ENCODE results near the gene DPP6.

DNA sequence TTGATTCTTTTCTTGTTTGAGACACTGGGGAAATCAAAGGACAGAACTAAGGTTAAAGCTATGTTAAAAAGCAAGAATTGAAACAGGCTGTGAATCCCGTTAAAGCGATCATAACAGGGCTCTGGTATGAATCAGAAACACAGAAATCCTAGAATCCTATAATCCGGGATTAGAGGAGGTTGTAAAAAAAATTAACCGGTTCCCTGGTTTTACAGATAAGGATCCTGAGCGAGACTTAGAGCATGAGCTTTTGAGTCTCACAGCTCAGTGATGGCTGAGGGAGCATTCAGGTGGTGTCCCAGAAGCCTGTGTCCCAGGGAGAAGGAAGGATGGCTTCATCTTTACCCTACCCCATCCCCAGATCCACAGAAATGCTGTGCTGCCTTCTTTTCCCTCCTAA is 489.4 kb downstream of the DPP6 start:
- no peak for TF ChIP-seq POLR2A (IDR thresholded peaks at IDR 0.05; ENCODE audit: low read depth, low read length)
- TF ChIP-seq SPI1 (IDR thresholded peaks at IDR 0.05; ENCODE audit: low read depth, low read length): no peak
- TF ChIP-seq POLR2AphosphoS5 (IDR thresholded peaks at IDR 0.05; ENCODE audit: low read depth, low read length): no peak
